ENCODE results near the gene NUP214. TPM values are rescaled to one million over a fixed set of nuclear protein-coding genes. Genes with fewer than 3 reads are reported as not detected.

NUP214 gene
- total RNA-seq, 1 experiment from 2014 or later = 25.6 TPM

DNA sequence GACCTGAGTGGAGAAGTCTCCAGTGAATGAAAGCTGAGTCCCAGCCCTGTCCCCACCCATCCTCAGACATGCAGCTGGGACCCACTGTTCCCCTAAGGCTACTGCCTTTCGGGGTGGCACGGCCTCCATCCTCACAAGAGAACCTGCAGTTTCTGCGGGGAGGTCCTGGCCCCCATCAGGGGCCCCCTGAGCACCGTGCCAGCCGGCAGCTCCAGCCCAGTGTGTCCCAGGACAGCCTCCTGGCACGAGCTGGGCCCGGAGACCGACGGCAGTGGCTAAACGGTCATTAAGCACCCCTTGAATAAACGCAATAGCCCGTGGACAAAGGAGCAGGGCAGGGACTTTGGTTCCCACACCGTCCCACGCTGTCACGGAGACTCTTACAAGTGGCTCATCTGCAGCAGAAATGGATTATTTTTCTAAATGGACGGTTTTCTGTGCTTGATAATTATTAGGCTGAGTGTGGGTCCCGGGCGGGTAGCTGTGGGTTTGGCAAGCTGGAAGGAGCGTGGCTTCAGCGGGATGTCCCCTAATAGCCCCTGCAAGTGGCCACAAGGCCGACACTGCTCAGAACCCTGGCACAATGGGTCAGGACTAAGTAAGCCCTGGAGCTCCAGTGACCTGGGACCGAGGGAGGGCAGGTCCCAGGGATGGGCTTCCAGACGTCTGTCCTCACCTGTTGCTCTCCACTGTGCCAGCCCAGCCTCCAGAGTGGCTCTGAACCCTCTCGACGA lies 133.5 kb downstream of the NUP214 start:
- no peak overlapping the region for H2AFZ ChIP-seq (ENCODE audit: low read length)
- no peak overlapping the region for H3K9ac ChIP-seq (ENCODE audit: low read length)
- no TSS peak for BruUV-seq (replicated peaks)
- intact Hi-C loops (cut with micrococcal nuclease) = no loop called here
- H3K79me2 ChIP-seq (ENCODE audit: low read length) = no peaks in the 10 kb centered on the region
- H3K27ac ChIP-seq (ENCODE audit: low read length) = no peak overlapping the region
- H4K20me1 ChIP-seq (ENCODE audit: low read length) = no peaks in the 10 kb centered on the region
- TF ChIP-seq EZH2 (IDR thresholded peaks at IDR 0.05; ENCODE audit: low read length, unreplicated experiment) (no peak), EZH2phosphoT487 (IDR thresholded peaks at IDR 0.05; ENCODE audit: borderline replicate concordance, low read length) (no peak)
- TF ChIP-seq, protein P1, sequence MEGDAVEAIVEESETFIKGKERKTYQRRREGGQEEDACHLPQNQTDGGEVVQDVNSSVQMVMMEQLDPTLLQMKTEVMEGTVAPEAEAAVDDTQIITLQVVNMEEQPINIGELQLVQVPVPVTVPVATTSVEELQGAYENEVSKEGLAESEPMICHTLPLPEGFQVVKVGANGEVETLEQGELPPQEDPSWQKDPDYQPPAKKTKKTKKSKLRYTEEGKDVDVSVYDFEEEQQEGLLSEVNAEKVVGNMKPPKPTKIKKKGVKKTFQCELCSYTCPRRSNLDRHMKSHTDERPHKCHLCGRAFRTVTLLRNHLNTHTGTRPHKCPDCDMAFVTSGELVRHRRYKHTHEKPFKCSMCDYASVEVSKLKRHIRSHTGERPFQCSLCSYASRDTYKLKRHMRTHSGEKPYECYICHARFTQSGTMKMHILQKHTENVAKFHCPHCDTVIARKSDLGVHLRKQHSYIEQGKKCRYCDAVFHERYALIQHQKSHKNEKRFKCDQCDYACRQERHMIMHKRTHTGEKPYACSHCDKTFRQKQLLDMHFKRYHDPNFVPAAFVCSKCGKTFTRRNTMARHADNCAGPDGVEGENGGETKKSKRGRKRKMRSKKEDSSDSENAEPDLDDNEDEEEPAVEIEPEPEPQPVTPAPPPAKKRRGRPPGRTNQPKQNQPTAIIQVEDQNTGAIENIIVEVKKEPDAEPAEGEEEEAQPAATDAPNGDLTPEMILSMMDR (conservative IDR thresholded peaks at IDR 0.05; ENCODE audit: low read depth, low read length) = no peak
- no peak for DNase-seq
- H3K4me2 ChIP-seq (ENCODE audit: low read length) = no peak overlapping the region
- H3K27me3 ChIP-seq (ENCODE audit: low read length) = no peaks in the 10 kb centered on the region
- no peaks in the 10 kb centered on the region for H3K9me2 ChIP-seq (replicated peaks; ENCODE audit: low read length)
- ATAC-seq = no peak
- H3F3A ChIP-seq (ENCODE audit: low read length, unreplicated experiment) = no peaks in the 10 kb centered on the region
- H3K4me1 ChIP-seq (ENCODE audit: insufficient read depth, low read length) = no peaks in the 10 kb centered on the region
- no peaks in the 10 kb centered on the region for H3K9me3 ChIP-seq (ENCODE audit: low read length)
- H3K36me3 ChIP-seq (ENCODE audit: low read depth, low read length) = no peaks in the 10 kb centered on the region
- ChIA-PET CTCF (no interaction called here), POLR2A (ENCODE audit: unreplicated experiment) (no interaction called here)
- no peak overlapping the region for H3K4me3 ChIP-seq (ENCODE audit: low read length)

DNA sequence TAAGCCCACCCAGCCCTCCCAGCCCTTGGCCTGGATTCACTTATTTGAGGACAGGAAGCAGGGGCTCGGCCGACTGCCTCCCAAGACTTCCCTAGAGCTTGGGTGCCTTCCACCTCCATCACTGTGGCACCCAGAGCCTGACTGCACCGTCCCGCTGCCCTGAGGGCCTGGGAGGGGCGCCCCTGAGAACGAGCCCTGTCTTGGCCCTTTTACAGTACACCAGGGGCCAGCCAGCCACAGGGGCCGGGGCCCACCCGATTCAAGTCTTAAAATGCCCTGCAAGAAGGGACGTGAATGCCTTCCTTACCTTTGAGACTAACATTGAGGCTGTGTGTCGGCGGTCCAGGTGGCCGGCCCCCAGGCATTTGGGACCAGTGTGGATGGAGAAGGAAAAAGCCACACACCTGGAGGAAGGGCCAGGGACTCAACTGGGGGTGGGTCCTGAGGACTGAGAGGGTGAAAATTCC lies 134.1 kb downstream of the NUP214 start:
- no peaks in the 10 kb centered on the region for H3K79me2 ChIP-seq (ENCODE audit: low read length)
- intact Hi-C loops (cut with micrococcal nuclease) = no loop called here
- no peaks in the 10 kb centered on the region for H3K9me2 ChIP-seq (replicated peaks; ENCODE audit: low read length)
- no peak for ATAC-seq
- POLR2A ChIA-PET (ENCODE audit: unreplicated experiment) = no interaction called here
- H3K4me3 ChIP-seq (ENCODE audit: low read length) = no peak overlapping the region
- no TSS peak for BruUV-seq (replicated peaks)
- H3K27ac ChIP-seq (ENCODE audit: low read length) = no peak overlapping the region
- H3K9me3 ChIP-seq (ENCODE audit: low read length) = no peaks in the 10 kb centered on the region
- H3F3A ChIP-seq (ENCODE audit: low read length, unreplicated experiment) = no peaks in the 10 kb centered on the region
- no peak overlapping the region for H3K9ac ChIP-seq (ENCODE audit: low read length)
- H3K4me1 ChIP-seq (ENCODE audit: insufficient read depth, low read length) = no peaks in the 10 kb centered on the region
- H3K27me3 ChIP-seq (ENCODE audit: low read length) = no peaks in the 10 kb centered on the region
- H3K4me2 ChIP-seq (ENCODE audit: low read length) = no peak overlapping the region
- H4K20me1 ChIP-seq (ENCODE audit: low read length) = no peaks in the 10 kb centered on the region
- DNase-seq = no peak
- TF ChIP-seq EZH2phosphoT487 (IDR thresholded peaks at IDR 0.05; ENCODE audit: borderline replicate concordance, low read length) = no peak
- TF ChIP-seq, protein P1 (conservative IDR thresholded peaks at IDR 0.05; ENCODE audit: low read depth, low read length) = no peak
- TF ChIP-seq EZH2 (IDR thresholded peaks at IDR 0.05; ENCODE audit: low read length, unreplicated experiment) = no peak
- H2AFZ ChIP-seq (ENCODE audit: low read length) = no peak overlapping the region
- CTCF ChIA-PET = no interaction called here
- no peaks in the 10 kb centered on the region for H3K36me3 ChIP-seq (ENCODE audit: low read depth, low read length)

DNA sequence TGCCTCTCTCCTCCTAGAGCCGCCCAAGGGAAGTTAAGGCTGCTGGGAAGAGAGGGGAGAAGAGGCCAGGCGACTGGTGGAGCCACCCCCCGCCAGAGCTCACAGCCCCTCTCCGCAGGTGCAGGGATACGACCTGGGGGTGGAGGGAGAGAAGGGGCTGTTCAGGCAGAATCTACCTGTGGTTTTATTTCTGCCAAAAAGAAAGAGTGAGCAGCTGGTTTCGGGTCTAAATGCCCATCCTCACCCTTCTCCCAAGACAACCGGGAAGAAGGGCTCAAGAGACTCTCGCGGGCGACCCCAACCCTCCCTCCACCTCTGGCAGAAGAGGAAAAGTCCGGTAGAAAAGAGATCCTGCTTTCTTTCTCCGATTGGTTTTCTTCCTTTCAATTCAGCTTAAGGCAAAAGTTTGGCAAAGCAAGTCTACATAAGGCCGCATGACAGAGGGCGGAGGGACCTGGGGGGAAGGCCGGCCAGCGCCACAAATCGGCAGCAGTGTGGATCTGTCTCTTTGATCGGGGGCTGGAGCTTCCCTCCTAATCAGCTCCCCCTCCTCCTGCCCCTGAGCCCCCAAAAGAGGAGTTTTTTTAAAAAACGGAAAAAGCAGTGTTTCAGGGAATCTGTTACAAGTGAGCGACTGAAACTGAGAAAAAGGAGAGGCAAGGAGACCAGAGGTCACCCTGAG lies 134.7 kb downstream of the NUP214 start:
- Histone ChIP-seq H2AFZ (ENCODE audit: low read length) (no peak overlapping the region), H3K4me3 (ENCODE audit: low read length) (no peak overlapping the region), H3F3A (ENCODE audit: low read length, unreplicated experiment) (no peaks in the 10 kb centered on the region), H3K4me2 (ENCODE audit: low read length) (no peak overlapping the region), H3K4me1 (ENCODE audit: insufficient read depth, low read length) (no peaks in the 10 kb centered on the region), H3K9ac (ENCODE audit: low read length) (no peak overlapping the region), H4K20me1 (ENCODE audit: low read length) (no peaks in the 10 kb centered on the region), H3K27me3 (ENCODE audit: low read length) (no peaks in the 10 kb centered on the region), H3K27ac (ENCODE audit: low read length) (no peak overlapping the region), H3K36me3 (ENCODE audit: low read depth, low read length) (no peaks in the 10 kb centered on the region), H3K9me3 (ENCODE audit: low read length) (no peaks in the 10 kb centered on the region), H3K9me2 (replicated peaks; ENCODE audit: low read length) (no peaks in the 10 kb centered on the region), H3K79me2 (ENCODE audit: low read length) (no peaks in the 10 kb centered on the region)
- POLR2A ChIA-PET (ENCODE audit: unreplicated experiment) = no interaction called here
- CTCF ChIA-PET = no interaction called here
- ATAC-seq = no peak
- intact Hi-C loops (cut with micrococcal nuclease) = no loop called here
- no TSS peak for BruUV-seq (replicated peaks)
- no peak for DNase-seq
- TF ChIP-seq EZH2phosphoT487 (IDR thresholded peaks at IDR 0.05; ENCODE audit: borderline replicate concordance, low read length) (no peak), EZH2 (IDR thresholded peaks at IDR 0.05; ENCODE audit: low read length, unreplicated experiment) (no peak)
- TF ChIP-seq, protein P1 (conservative IDR thresholded peaks at IDR 0.05; ENCODE audit: low read depth, low read length) = no peak
